Stimulated activated CD8-positive, alpha-beta memory T cell treated with anti-CD3 and anti-CD28 coated beads, Interleukin-12 subunit alpha, Interleukin-12 subunit beta, amount 100 ng/mL, for 24 hours (primary cell): ENCODE results near the gene NSD2.
"Not testable (repeated sequence)": the region's sequence is repeated elsewhere in the genome, so short reads cannot be mapped to it uniquely, and the experiment has no call there.

Experiments
- DNase-seq: peaks from one replicate; pipeline ENCODE4 v3.0.0-alpha.2; 2020; ENCODE audit errors: extremely low read depth

The NSD2 gene

DNA sequence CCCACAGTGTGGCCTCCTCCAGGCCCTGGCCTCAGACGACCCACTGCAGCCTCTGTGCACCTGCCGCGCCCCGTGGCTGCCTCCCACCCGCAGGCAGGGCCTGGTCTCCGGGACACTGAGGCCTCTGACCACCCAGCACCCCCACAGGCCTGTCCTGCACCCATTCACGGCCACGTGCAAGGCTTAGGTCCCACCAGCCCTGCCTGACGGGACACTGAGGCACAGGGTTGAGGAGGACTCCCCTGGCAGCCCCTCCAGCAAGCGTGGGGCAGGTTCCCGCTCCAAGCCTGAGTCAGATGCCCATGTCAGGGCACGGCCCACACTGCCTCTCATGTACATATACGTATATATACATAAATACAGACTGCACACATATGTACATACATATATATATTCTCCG lies 114.1 kb downstream of the NSD2 start:
- no peak for DNase-seq

DNA sequence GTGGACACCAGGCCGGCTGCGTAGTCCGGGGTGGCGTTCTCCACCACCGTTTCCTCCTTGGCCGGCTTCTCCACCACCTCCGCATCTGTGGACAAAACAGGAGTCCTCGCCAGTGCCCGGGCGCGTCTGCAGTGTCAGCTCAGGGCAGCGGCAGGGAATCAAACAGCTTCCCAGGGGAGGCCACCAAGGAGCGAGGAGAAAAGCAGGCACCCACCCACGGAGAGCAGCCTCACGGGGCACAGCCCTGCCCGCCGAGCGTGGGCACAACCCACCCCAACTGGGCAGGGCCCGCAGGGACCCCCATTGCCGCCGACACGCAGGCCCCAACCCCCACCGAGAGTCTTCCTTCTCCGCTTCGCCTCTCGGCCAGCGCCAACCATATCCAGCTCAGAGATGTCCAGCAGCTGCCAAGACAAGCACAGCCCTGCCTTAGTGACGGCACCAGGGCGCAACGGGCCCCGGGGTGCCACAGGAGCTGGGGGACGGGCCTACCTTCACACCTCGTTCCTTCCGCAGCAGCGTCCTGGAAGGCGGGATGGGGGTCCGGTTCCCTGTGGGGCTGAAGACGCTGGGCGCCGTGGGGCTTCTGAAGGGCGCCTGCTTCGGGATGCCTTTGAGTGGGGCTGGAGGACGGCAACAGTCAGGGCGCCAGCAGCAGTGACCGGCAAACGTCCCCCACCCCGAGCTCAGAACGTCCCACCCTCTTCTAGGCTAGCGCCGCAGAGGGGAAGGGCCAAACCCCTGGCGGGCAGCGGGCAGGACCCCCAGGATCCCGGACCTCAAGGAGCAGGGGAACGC lies 114.8 kb downstream of the NSD2 start:
- no peak for DNase-seq

GRCh38 chr4:1986578-1987210 lies 115.5 kb downstream of the NSD2 start:
- DNase-seq = no peak

DNA sequence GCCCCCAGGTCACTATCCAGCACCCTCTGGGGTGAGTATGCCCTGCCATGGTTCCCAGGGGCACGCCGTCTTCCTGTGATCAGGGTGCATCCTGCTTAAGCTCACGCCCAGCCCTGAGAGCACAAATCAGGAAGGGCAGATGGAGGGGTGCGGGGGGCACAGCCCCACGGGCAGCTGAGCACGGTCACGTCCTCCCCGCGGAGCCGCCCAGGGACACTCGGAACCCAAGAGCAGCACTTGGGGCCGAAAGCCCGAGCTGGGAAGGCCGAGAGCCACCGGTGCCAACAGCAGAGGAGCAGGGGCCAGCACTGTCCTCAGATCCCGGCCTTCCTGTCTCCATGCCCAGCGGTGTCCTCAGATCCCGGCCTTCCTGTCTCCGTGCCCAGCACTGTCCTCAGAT lies 116.1 kb downstream of the NSD2 start:
- DNase-seq = no peak

- DNase-seq = no peak
These were observed 116.6 kb downstream of the NSD2 start for GRCh38 chr4:1987721-1988326.

DNA sequence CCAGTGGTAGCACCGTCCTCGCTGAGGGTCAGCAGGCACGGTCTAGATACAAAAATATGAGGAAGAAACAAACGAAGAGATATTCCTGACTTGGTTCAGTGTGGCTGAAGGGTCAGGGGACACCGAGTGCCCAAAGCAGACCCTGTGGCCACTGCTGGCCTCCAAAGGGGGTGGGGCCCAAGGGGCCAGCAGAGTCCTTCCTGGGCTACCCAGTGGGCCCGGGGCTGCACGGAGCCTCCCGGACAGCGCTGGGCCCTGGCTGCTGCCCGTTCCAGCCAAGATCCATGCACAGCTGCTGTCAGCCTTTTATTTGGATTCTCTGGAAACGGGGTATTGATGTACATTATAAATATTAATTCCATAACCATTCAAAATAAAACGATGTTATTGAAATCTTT lies 117.1 kb downstream of the NSD2 start:
- no peak for DNase-seq

DNA sequence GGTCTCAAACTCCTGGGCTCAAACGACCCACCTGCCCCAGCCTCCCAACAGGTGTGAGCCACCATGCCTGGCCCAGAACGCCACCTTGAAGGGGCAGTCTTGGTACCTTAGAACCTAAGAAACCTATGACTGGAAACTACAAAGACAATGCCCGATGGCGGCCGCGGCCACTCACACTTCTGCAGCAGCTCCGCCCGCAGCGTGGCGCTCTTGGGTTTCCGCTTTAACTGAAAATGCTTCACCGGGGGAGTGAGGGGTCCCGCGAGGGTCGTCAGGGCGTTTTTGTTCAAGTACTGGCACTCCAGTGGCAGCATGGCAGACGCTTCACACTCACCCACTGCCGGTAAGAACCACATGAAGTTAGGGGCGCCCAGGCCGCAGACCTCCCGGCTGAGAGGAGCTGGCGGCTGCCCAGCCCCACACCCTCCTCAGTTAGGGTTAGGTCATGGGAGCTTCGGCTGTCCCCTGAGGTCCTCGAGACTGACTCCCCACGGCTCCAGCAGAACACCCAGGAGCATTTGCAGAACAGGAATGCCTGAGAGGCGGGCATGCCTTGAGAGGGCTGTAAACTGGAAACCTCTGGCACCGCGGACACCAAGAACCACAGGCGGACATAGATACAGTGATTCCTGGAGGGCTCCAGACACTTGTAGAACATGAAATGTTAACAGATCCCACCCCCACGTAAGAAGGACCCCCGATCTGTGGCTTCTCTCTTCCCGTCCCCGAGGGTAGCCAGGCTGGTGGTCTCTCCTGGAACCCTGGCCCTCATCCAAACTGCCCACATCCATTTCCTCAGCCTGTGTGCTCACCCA lies 118.5 kb downstream of the NSD2 start:
- no peak for DNase-seq

- no peak for DNase-seq
These were observed 119.1 kb downstream of the NSD2 start for GRCh38 chr4:1990348-1990645.

- DNase-seq = no peak
These were observed 119.5 kb downstream of the NSD2 start for GRCh38 chr4:1990676-1991075.

GRCh38 chr4:1991087-1991486 lies 119.9 kb downstream of the NSD2 start:
- no peak for DNase-seq

DNA sequence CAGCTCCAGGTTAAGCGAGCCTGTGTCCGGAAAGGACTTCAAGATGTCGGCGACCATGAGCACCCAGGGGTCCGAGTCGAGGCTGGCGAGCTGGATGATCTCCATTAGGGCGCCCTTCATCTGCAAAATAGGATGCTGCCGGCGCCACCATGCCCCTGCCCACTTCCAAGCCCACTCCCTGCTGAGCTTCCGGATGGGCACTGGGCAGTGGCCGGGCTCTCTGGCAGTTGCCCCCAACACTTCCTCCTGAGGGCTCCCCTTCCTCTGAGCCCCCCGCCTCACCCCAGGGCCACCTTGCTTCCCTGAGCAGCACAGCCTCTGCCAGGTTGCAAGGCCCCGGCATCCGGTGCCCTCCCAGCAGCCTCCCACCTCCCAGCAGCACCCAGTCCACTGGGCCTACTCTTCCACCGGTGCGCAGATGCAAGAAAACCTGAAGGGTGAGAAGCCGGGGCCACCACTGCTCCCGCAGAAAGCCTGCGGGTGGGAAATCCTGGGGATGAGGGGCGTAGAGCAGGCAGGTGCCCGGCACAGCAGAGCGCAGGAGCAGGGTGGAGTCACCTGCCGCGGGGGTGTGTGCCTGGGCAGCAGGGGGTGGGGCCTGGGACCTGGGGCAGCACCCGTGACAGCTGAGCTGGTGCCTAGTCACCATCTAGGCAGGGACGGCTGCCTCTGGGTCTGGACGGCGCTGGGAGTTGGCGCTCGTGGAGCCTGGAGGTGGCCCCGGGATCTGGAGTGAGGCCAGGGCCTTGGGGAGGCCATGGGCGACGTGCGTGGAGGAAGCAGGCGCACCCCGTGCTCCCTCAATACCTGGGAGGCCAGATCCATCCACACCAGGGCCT lies 120.6 kb downstream of the NSD2 start:
- DNase-seq = no peak

DNA sequence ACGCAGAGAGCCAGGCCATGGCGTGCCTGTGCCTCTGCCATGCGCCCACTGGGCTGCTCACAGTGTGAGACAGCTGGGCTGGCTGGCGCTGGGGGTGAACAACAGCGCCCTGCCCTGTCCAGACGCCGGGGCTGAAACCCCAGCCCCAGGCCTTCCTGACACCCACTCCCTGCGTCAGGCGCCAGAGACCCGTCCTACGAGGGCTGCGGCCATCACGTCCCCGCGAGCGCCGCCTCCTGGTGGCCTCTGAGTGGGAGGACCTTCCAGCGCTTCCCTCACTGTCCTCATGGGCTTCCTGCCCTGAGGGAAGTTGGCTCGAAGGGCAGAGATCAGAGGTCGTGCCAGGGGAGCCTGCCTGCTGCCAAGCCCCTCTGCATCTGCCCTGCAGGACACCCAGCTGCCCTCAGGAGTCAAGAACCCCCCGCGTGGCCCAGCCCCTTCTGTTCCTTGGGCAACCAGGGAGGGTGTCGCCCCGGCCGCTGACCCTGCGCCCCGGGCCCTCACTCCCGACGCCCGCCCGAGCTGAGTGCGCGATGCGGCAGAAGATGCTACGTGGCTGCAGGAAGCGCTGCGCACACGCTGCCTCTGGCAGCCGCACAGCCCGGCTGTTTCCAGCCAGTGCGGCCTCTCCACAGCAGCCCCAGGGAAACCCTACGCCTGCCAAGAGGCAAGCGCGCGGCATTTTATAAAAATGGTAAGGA lies 121.4 kb downstream of the NSD2 start:
- no peak for DNase-seq

DNA sequence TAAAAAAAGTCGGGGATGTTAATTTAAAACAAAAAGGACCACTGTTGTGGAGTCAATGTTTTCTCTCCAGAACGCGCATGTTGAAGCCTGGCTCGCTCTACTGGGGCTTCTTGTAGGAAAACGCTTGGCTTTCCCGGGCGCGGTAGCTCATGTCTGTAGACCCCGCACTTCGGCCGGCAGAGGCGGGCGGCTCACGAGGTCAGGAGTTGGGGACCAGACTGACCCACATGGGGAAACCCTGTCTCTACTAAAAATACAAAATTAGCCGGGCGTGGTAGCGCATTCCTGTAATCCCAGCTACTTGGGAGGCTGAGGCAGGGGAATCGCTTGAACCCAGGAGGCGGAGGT lies 122.0 kb downstream of the NSD2 start:
- no peak for DNase-seq

DNA sequence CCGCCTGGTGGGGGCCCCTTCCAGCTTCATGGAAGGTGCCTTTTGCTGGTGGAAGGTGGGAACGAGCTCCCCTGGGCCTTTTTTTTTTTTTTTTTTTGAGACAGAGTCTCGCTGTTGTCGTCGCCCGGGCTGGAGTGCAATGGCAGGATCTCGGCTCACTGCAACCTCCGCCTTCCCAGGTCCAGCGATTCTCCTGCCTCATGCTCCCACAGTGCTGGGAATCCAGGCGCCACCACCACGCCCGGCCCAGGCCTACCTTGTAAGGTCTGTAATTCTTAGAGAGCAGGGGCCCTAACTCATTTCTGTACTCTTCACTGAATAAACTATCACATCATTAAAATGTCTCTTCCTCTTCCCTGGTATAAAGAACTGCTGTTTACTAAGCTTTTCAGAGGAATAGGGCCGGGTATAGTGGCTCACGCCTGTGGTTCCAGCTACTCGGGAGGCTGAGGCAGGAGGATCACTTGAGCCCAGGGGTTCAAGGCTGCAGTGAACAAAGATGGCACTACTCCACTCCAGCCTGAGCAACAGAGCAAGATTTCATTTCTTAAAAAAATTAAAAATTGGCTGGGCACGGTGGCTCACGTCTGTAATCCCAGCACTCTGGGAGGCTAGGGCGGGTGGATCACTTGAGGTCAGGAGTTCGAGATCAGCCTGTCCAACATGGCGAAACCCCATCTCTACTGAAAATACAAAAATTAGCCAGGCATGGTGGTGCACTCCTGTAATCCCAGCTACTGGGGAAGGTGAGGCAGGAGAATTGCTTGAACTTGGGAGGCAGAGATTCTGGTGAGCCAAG lies 122.7 kb downstream of the NSD2 start:
- DNase-seq = not testable (repeated sequence)

GRCh38 chr4:1994938-1995337 lies 123.7 kb downstream of the NSD2 start:
- no peak for DNase-seq

GRCh38 chr4:1996866-1997611 lies 125.8 kb downstream of the NSD2 start:
- no peak for DNase-seq

DNA sequence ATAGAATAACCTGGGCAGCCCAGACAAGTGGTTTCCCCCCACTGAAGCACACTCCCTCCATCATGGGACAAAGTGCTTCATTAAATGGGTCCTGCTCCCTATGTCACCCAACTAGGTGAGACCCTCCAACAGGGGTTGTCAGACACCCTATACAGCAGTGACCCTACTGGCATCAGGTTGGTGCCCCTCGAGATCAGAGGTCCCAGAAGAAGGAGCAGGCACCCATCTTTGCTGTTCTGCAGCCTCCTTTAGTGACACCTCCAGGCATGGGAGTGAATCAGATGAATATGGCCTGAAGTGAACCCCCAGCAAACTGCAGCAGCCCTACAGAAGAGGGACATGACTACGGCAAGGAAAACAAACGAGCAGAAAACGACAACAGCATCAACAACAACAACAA lies 126.5 kb downstream of the NSD2 start:
- no peak for DNase-seq

GRCh38 chr4:1998296-1998695 lies 127.1 kb downstream of the NSD2 start:
- no peak for DNase-seq

DNA sequence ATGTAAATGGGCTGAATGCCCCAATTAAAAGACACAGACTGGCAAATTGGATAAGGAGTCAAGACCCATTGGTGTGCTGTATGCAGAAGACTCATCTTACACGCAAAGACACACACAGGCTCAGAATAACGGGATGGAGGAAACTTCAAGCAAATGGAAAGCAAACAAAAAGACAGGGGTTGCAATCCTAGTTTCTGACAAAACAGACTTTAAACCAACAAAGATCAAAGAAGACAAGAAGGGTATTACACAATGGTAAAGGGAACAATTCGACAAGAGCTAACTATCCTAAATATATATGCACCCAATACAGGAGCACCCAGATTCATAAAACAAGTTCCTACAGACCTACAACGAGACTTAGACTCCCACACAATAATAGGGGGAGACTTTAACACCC lies 128.1 kb downstream of the NSD2 start:
- not testable (repeated sequence) for DNase-seq

GRCh38 chr4:2003361-2003760 lies 132.2 kb downstream of the NSD2 start:
- not testable (repeated sequence) for DNase-seq
